ENCODE measurements around the gene GABRG3.

The GABRG3 gene

DNA sequence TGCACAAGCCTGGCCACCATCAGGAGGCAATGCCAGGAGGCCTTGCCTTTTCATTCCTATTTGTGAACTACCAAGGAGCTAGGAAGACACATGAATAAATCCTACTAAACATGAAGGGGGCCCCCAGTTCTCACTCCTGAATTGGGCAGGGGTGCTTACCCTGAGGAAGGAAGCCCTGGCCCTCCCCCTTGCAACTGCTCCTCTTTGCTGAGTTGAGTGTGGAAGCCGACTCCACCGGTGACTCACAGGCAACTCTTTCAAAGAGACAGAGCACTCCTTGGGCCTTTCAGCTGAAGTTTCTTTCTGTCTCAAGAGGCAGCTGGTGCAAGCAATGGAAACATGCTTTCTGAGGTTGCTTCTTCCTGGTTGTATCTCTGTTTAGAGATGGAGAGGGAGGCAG is 1.7 kb downstream of the GABRG3 start:
- no peak for ATAC-seq
- no peak for TF ChIP-seq ZC3H10 (CRISPR knock-in tag; IDR thresholded peaks at IDR 0.05)
- TF ChIP-seq GLIS3 (CRISPR knock-in tag; IDR thresholded peaks at IDR 0.05): no peak
- no peak for TF ChIP-seq POU6F1 (CRISPR knock-in tag; IDR thresholded peaks at IDR 0.05; ENCODE audit: borderline replicate concordance, low read depth)
- TF ChIP-seq TSHZ2 (CRISPR knock-in tag; IDR thresholded peaks at IDR 0.05): no peak
- TF ChIP-seq, protein P1, sequence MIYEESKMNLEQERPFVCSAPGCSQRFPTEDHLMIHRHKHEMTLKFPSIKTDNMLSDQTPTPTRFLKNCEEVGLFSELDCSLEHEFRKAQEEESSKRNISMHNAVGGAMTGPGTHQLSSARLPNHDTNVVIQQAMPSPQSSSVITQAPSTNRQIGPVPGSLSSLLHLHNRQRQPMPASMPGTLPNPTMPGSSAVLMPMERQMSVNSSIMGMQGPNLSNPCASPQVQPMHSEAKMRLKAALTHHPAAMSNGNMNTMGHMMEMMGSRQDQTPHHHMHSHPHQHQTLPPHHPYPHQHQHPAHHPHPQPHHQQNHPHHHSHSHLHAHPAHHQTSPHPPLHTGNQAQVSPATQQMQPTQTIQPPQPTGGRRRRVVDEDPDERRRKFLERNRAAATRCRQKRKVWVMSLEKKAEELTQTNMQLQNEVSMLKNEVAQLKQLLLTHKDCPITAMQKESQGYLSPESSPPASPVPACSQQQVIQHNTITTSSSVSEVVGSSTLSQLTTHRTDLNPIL (CRISPR knock-in tag; IDR thresholded peaks at IDR 0.05; ENCODE audit: low read depth): no peak
- TF ChIP-seq ZFP30 (CRISPR knock-in tag; IDR thresholded peaks at IDR 0.05): no peak

GRCh38 chr15:26974120-26974780 is 3.3 kb downstream of the GABRG3 start:
- TF ChIP-seq TCF4 (CRISPR knock-in tag; IDR thresholded peaks at IDR 0.05; ENCODE audit: borderline replicate concordance) (no peak), ARNTL (CRISPR knock-in tag; IDR thresholded peaks at IDR 0.05; ENCODE audit: borderline replicate concordance, low read depth) (no peak), SNAI2 (CRISPR knock-in tag; IDR thresholded peaks at IDR 0.05) (no peak), ZNF70 (CRISPR knock-in tag; IDR thresholded peaks at IDR 0.05) (no peak)
- ATAC-seq: no peak

- TF ChIP-seq ZNF565 (CRISPR knock-in tag; conservative IDR thresholded peaks at IDR 0.05; ENCODE audit: low read depth) (no peak), ZFP30 (CRISPR knock-in tag; IDR thresholded peaks at IDR 0.05) (no peak), ARNTL (CRISPR knock-in tag; IDR thresholded peaks at IDR 0.05; ENCODE audit: borderline replicate concordance, low read depth) (no peak), CSDC2 (CRISPR knock-in tag; IDR thresholded peaks at IDR 0.05) (no peak), PPARA (CRISPR knock-in tag; IDR thresholded peaks at IDR 0.05; ENCODE audit: borderline replicate concordance) (no peak), ZFP3 (CRISPR knock-in tag; IDR thresholded peaks at IDR 0.05) (no peak), GLIS3 (CRISPR knock-in tag; IDR thresholded peaks at IDR 0.05) (no peak), ZNF8 (CRISPR knock-in tag; IDR thresholded peaks at IDR 0.05) (no peak), BACH2 (CRISPR knock-in tag; IDR thresholded peaks at IDR 0.05; ENCODE audit: borderline replicate concordance) (no peak), ESRRG (CRISPR knock-in tag; IDR thresholded peaks at IDR 0.05) (no peak), ZC3H10 (CRISPR knock-in tag; IDR thresholded peaks at IDR 0.05) (no peak), TOX (CRISPR knock-in tag; IDR thresholded peaks at IDR 0.05; ENCODE audit: borderline replicate concordance) (no peak), RARB (CRISPR knock-in tag; IDR thresholded peaks at IDR 0.05) (no peak), ZNF70 (CRISPR knock-in tag; IDR thresholded peaks at IDR 0.05) (no peak), POU6F1 (CRISPR knock-in tag; IDR thresholded peaks at IDR 0.05; ENCODE audit: borderline replicate concordance, low read depth) (no peak), ISL1 (CRISPR knock-in tag; IDR thresholded peaks at IDR 0.05) (no peak), TSHZ2 (CRISPR knock-in tag; IDR thresholded peaks at IDR 0.05) (no peak)
- TF ChIP-seq, protein P2, sequence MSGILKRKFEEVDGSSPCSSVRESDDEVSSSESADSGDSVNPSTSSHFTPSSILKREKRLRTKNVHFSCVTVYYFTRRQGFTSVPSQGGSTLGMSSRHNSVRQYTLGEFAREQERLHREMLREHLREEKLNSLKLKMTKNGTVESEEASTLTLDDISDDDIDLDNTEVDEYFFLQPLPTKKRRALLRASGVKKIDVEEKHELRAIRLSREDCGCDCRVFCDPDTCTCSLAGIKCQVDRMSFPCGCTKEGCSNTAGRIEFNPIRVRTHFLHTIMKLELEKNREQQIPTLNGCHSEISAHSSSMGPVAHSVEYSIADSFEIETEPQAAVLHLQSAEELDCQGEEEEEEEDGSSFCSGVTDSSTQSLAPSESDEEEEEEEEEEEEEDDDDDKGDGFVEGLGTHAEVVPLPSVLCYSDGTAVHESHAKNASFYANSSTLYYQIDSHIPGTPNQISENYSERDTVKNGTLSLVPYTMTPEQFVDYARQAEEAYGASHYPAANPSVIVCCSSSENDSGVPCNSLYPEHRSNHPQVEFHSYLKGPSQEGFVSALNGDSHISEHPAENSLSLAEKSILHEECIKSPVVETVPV (CRISPR knock-in tag; IDR thresholded peaks at IDR 0.05): no peak
- TF ChIP-seq, protein P3, sequence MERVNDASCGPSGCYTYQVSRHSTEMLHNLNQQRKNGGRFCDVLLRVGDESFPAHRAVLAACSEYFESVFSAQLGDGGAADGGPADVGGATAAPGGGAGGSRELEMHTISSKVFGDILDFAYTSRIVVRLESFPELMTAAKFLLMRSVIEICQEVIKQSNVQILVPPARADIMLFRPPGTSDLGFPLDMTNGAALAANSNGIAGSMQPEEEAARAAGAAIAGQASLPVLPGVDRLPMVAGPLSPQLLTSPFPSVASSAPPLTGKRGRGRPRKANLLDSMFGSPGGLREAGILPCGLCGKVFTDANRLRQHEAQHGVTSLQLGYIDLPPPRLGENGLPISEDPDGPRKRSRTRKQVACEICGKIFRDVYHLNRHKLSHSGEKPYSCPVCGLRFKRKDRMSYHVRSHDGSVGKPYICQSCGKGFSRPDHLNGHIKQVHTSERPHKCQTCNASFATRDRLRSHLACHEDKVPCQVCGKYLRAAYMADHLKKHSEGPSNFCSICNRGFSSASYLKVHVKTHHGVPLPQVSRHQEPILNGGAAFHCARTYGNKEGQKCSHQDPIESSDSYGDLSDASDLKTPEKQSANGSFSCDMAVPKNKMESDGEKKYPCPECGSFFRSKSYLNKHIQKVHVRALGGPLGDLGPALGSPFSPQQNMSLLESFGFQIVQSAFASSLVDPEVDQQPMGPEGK (CRISPR knock-in tag; IDR thresholded peaks at IDR 0.05; ENCODE audit: borderline replicate concordance): no peak
- TF ChIP-seq, protein P1 (CRISPR knock-in tag; IDR thresholded peaks at IDR 0.05; ENCODE audit: low read depth): no peak
- no peak for ATAC-seq
These were observed 10.5 kb downstream of the GABRG3 start for GRCh38 chr15:26981492-26981891.

Data from SK-N-SH treated with all-trans-retinoic acid at 6 μM for 48 hours (cell line).